NCI-H82 treated with DMSO at 0.1 percent for 48 hours (cell line): ENCODE measurements around the gene RUNX3.
"Not testable (repeated sequence)": the region's sequence is repeated elsewhere in the genome, so short reads cannot be mapped to it uniquely, and the experiment has no call there.

Experiments
- DNase-seq: peaks from one replicate; lab custom pipeline; 2025; ENCODE audit not compliant: unreplicated experiment; lab: John Stamatoyannopoulos, UW

The RUNX3 gene

GRCh38 chr1:24914226-24915069 lies 15.6 kb downstream of the RUNX3 start:
- DNase-seq = no peak

- DNase-seq = no peak
Measured at GRCh38 chr1:24913616-24914225, 16.4 kb downstream of the RUNX3 start.

GRCh38 chr1:24913274-24913604 lies 16.8 kb downstream of the RUNX3 start:
- DNase-seq = no peak

- DNase-seq = no peak
Measured at GRCh38 chr1:24912376-24913273, 17.5 kb downstream of the RUNX3 start.

DNA sequence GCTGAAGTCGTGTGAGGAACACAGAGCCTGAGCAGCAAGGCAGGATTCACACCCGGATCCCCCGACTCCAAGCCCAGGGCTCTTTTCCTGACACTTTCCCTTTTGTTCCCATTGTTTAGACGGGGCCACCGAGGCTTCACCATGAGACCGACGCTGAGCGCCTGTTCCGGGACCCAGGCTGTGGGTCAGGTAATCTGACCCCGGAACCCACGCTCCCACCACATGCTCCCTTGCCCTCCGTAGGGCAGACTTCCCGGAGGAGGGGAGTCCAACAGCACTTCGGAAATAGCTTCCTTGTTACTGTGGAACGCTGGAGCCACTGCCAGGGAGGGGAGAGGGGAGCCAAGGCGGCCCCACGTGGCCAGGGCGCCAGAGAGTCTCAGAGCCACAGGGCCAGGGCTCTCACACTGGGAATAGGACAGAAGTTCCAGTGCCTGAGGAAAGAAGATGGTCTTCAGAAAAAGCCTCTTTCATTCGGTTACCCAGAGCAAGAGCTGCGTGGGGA lies 18.4 kb downstream of the RUNX3 start:
- no peak for DNase-seq

- DNase-seq = no peak
Measured at GRCh38 chr1:24910751-24911650, 19.1 kb downstream of the RUNX3 start.

DNA sequence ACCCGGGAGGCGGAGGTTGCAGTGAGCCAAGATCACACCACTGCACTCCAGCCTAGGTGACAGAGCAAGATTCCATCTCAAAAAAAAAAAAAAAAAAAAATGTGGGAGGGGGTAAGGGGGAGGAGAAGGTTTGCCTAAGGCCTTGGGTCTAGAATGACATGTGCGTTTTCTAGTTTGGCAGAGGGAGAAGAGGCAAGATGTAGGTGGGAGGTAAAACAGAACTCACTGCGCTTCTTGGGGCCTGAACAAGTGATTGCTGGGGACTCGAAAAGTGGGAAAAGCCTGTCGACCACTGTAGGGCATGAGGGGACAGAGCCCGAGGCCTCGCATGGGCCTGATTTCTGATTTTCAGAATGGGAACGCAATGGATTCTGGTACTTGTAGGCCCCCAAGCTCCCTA lies 19.9 kb downstream of the RUNX3 start:
- no peak for DNase-seq

- DNase-seq = no peak
Measured at GRCh38 chr1:24909388-24909898, 20.6 kb downstream of the RUNX3 start.

DNA sequence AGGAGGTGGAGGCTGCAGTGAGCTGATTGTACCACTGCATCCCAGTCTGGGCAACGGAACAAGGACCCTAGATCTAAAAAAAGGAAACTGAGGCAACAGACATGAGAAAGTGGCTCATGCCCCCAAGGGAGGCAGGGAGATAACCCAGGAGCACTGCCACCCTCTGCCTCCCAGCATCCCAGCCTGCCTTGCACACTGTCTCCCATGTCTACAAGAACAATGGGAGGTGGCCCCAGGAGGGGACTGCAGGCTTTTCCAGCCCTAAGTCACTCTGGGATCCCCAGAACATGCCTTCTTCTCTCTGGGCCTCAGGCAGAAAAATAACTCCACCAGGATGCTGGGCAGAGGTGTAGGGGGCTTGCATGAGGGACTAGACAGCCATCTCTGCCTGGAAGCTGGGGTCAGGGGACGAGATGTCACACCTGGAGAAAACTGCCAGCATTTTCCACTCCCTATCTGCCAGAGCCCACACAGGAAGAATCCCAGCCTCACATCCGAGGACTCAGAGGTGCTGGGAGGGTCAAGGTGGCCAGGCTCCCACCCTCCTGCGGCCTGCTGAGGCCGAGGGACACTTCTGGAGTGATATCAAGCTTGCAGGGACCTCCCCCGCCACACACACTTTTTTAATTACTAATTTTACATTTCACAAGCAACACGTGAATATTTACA lies 21.4 kb downstream of the RUNX3 start:
- no peak for DNase-seq

- not testable (repeated sequence) for DNase-seq
Measured at GRCh38 chr1:24907587-24908294, 22.3 kb downstream of the RUNX3 start.

DNA sequence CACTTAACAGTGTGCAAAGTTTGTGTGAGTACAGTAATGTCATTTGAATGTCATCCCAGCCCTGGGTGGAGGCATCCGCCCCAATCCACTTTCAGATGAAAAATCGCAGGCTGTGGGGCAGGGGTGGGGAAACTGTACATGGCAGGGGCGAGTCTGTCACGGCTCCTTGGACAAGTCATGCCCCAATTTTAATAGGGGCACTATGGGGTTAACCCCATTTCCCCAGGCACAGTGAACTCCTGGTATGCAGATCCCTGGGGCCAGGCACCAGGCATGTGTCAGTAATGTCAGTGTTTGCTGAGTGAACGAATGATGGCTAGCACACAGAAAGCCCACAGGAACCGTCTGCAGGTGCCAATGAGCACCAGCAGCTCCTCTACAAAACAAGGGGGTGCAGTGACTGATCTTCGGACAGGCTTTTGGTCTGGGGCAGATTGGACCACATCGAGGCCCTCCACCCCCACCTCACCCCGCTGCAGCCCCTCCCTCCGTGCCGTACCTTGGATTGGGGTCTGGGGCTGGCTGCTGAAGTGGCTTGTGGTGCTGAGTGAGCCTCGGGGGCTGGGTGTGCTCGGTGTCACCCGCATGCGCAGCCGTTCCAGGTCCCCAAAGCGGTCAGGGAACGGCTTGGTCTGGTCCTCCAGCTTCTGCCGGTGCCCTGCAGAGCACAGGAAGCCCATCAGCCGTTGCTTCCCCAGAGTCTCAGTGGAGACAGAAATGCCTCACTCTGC lies 23.2 kb downstream of the RUNX3 start:
- DNase-seq = no peak

DNA sequence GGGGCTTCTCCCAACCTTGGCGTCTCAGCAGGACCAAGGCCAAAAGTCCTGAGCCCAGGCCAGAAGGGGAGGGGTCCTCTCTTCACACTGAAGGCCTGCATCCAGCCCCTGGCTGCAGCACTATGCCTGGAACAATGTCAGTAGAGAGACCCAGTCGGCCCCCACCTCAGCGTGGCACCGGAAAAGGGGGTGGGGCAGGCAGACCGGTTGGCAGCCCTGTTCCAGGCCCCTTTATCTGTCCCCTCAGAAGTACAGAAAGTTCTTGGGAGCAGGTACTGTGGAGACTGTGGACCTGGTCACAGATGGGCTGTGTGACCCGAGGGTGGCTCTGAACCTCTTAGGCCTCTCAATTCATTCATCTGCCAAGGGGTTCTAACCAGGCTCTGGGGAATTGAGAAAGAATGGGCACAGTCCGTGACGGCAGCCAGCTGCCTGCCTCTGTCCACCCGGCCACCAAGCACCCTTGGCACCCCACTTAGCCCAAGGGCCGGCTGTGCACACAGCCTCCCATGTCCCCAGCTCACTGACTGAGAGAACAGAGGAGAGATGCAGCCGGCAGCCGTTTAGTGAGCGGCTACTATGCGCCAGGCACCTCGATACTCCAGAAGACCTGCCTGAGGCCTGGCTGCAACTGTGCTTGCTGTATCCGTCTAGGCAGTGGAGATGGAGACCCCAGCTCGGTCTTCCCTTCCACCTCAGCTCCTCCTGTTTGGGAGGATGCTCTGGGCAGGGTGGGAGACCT lies 23.9 kb downstream of the RUNX3 start:
- DNase-seq = no peak

DNA sequence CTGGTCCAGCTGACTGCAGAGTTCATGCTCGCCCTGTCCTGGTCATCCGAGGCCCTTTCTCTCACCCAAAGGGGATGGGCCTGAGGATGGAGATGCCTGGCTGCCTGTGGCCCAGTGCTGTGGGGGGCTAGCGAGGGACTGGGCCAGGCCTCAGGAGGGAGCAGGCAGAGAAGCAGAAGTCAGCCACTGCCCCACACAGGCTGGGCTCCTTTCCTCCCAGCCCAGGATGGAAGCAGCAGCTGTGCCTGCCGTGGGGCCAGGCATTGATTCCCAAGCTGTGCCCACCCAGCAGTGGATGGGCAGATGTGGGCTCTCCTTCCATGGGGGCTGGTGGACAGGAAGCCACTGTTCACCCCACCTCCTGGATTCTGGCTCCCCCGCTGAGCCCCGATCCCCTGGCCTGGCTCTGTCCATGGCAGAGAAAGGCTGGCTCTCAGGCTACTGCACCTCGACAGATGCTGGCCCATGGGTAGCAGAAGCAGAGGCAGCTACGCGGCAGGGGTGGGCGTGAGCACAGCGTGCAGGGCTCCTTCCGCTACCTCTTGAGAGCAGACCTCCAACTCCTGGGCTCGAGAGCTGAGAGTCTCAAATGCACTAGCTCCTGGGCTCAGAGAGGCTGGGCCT lies 24.6 kb downstream of the RUNX3 start:
- no peak for DNase-seq

DNA sequence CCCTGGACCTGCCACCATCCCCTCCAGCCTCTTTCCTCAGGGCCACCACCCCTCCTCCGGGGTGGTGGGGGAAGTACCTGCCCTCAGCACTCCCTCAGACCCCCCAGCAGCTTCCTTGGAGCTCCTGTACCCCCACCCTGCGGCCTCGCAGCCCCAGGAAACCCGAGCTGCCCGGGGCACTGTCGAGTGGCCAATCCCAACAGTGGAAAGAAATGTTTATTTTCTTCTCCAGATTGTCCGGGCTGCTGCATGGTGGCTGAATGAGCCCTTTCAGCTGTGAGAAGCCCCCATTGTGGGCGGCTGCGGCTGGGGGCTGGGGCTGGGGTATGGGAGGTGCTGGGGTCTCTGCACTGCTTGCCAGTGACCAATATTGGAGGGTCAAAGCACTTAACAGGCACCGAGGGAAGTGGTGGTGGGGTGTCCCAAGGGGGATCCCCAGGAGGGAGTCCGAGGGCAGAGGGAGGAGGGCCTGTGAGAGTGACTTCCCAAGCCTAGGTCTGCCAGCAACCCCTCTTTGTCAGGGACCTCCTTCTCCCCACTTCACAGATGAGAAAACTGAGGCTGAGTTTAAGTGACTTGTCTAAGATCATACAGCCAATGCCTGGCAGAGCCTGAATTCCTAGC lies 25.2 kb downstream of the RUNX3 start:
- DNase-seq = no peak

GRCh38 chr1:24903955-24904730 lies 25.9 kb downstream of the RUNX3 start:
- no peak for DNase-seq

- DNase-seq = no peak
Measured at GRCh38 chr1:24903560-24903954, 26.5 kb downstream of the RUNX3 start.
